Head of caudate nucleus (tissue), 42 donors: ENCODE data around the gene IQCK.
A peak's percentile ranks its signal among the peaks of the same experiment; 100 is the strongest.
"Not testable (repeated sequence)": the region's sequence is repeated elsewhere in the genome, so short reads cannot be mapped to it uniquely, and the experiment has no call there.

Source experiments
- DNase-seq, 42 donors: peaks; one replicate each; pipeline versions ENCODE4 v3.0.0 to v3.0.0-alpha.2; 2020 to 2021; ENCODE audit warnings: mixed read lengths in 7 of 42
- intact Hi-C: fragments of 100-400 bp; cut with DNase I; formaldehyde crosslinking; loops from one replicate; pipeline ENCODE4 v1.15.0; 2022

Gene IQCK

DNA sequence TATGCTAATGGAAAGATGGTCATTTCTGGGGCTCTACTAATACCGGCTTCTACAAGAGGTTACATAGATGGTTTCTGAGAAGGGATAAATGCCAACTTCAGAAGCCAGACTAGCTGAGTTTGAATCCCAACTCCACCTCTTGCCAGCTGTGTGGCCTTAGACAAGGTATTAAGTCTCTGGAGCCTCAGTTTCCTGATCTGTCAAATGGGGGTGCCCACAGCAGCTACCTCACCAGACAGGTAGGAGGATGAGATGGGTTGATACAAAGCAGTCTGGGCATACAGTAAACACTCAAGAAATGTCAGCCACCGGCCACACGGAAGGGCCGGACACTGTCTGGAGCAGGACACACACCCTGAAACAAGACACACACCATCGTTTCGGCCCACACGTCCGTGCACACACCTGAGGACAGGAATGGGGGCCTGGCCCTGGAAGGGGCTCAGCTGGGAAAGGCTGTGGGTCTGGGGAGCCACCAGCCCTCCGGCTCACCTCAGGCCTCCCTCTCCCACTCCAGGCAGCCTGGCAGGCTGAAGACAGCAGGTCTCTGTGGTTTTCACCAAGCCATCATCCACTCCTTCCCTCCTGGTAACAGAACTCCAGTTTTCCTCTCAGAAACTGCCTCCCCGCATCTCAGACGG lies 5.5 kb upstream of the IQCK start:
- DNase-seq: no peak
- intact Hi-C loops: no loop called here

DNA sequence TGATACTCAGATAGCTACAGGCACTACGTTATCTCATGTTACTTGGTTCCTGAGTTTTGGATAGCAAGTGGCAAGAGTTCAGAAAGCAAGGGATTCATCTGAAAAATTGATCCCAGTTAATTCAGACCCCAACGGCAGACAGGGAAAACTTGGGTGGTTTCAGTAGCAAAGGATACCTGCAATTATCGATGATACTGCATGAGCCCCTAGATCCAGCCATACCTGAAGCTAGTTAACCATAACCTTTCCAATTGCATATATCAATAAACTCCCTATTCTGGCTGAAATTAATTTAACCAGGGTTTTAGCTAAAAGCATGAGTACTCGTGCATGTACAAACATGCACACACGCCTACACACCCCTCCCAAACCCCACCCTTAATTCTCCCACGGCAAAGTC lies 4.4 kb upstream of the IQCK start:
- intact Hi-C loops: no loop called here
- no peak for DNase-seq

DNA sequence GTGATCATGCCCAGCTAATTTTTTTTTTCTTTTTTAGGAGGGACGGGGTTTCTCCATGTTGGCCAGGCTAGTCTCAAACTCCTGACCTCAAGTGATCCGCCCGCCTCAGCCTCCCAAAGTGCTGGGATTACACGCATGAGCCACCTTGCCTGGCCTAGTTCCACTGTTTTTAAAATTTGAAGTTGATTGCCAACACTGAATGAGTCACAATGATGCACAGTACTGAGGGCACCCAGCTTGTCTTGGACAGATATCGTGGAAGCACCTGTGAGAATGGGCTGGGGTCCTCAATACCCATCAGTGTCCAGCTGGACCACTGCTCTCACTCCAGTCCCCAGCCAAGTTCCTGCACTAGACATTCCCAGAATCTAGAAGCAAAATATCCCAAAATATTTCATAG lies 2.5 kb upstream of the IQCK start:
- intact Hi-C loops: loop anchor here (5.0 kb wide), 1 partner anchor 167 kb away; the partner anchor contains the start of gene GPRC5B
- no peak for DNase-seq

DNA sequence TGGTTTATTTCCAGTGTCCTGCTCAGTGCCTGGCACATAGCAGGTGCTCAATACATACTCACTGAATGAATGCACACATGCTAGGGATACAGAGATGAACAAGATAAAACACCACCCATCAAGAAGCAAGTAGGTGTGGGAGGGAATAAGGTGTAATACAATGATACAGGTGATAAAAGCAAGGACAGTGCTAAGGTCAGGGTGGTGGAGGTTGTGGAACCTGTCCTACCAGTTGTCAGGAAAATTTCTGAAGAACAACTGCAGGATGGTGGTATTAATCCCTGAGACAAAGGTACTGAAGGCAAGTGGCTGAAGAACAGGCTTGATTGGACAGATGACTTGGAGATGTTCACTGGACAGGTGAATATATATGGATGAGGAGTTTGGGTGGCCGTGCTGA lies 1.9 kb upstream of the IQCK start:
- no peak for DNase-seq
- intact Hi-C loops: loop anchor here (5.0 kb wide), 1 partner anchor 166 kb away; the partner anchor contains the start of gene GPRC5B

DNA sequence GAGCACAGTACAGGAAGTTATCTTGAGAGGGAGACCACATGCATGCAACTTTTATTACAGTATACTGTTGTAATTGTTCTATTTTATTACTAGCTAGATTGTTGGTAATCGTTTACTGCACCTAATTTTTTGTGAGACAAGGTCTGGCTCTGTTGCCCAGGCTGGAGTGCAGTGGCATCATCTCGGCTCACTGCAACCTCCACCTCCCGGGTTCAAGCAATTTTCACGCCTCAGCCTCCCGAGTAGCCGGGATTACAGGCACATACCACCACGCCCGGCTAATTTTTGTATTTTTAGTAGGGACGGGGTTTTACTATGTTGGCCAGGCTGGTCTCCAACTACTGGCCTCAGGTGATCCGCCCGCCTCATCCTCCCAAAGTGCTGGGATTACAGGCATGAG lies 1.3 kb upstream of the IQCK start:
- DNase-seq: not testable (repeated sequence)
- intact Hi-C loops: loop anchor here (5.0 kb wide), 1 partner anchor 166 kb away; the partner anchor contains the start of gene GPRC5B

DNA sequence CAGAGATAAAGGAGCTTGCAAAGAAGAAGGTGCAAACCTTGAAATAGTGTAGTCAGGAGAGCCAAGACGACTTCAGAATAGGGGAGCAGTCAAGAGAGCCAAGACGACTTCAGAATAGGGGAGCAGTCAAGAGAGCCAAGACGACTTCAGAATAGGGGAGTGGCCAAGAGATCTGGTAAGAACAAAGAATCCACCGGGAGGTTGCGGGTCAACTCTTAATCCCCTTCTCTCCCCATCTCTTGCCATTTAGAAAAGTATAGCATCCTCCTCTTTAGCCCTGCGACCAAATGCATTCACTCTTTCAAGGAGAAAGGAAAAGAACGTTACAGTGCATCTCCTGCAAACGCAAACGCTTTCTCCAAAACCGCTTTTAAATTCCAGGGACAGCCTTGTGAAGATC lies 757 bp upstream of the IQCK start:
- intact Hi-C loops: loop anchor here (5.0 kb wide), 1 partner anchor 165 kb away; the partner anchor contains the start of gene GPRC5B
- DNase-seq: no peak

DNA sequence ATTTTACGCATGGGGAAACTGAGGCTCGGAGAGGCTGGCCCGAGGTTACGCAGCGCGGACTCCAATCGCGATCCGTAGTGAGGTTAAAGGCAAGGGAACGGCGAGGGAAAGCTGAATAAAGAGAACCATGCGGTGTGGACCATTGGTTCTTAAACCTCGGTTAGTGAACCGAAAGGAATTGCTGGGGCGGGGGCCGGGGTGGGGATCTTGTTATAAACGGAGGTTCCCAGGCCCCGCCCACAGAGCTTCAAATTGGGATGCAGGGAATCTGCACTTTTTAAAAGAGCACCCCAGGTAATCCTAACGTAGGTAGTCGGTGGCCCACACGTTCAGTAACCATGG lies 524 bp downstream of the IQCK start:
- peak in 31 of 42 donors; percentile 24 to 73 (median 45) for DNase-seq

DNA sequence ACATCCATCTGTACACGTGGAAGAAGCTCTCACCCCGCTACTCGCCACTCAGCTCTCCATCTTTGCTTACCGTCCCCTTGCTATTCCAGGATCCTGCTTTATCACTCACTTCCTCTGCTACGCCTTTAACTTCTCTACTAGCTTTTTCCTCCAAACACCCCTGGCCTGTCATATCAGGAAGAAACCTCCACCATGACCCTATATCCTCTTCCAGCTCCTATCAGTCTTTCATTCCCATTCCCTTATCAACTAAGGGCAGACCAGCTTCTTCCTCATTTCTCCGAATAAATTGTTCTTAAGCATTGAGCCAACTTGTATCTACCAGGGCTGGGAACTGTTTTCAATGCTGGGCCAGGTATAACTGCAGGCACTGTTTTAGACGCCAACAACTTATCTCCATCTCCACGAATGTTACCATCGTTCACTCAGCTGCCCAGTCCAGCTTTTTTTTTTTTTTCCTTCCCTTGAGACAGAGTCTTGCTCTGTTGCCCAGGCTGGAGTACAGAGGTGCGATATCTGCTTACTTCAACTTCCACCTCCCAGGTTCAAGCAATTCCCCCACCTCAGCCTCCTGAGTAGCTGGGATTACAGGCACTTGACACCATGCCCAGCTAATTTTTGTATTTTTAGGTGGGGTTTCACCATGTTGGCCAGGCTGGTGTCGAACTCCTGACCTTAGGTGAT lies 4.3 kb downstream of the IQCK start:
- DNase-seq: no peak
- intact Hi-C loops: no loop called here

More for the DNA sequence above, 524 bp downstream of the IQCK start:
- intact Hi-C loops: loop anchor here (5.0 kb wide), 1 partner anchor 164 kb away; the partner anchor contains the start of gene GPRC5B

DNA sequence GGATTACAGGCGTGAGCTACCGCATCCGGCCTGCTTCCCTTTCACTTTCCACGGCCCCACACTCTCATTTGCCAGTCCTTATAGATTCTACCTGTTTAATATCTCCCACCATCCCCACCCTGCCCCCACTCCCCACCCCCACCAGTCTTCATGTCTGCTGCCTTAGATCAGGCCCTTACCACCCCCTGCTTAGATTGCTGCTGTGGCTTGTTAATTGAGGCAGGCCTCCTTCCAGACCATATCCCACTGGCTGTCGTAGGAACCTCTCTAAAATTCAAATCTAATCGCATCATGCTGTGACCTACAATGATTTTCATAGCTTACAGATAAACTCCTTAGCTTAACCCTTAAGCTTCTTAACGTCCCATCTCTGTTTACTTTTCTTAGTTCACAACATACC lies 4.9 kb downstream of the IQCK start:
- DNase-seq: no peak
- intact Hi-C loops: no loop called here

DNA sequence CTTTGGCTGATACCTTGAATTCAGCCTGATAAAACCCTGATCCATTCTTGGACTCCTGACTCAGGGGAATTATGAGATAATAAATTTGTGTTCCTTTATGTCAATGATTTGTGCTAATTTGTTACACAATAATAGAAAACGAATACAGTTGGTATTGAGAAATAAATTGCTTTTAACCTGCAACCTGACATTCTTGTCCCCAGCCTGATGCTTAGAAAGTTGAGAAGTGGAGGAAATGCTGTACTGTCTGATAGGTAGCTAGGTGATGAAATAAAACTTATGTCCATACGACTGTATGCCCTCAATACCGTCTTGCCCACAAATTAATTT lies 10.5 kb downstream of the IQCK start:
- intact Hi-C loops: no loop called here

DNA sequence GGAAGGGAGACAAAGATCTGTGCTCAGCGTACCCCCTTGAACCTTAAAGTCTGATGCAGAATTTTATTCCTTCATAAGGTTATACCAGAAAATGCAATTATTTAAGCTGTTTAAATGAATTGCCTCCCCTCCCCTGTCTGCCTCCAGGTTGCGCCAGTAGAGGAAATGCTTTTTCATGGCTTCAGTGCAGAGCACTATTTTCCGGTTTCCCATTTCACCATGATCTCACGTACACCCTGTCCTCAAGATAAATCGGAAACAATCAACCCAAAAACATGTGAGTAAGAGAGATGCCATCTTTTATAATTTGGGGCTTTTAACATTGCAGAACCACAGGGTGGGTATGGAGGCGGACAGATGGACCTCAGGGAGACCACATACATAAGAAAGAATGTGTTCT lies 15.5 kb downstream of the IQCK start:
- intact Hi-C loops: no loop called here

More for the DNA sequence above, 10.5 kb downstream of the IQCK start:
- no peak for DNase-seq

DNA sequence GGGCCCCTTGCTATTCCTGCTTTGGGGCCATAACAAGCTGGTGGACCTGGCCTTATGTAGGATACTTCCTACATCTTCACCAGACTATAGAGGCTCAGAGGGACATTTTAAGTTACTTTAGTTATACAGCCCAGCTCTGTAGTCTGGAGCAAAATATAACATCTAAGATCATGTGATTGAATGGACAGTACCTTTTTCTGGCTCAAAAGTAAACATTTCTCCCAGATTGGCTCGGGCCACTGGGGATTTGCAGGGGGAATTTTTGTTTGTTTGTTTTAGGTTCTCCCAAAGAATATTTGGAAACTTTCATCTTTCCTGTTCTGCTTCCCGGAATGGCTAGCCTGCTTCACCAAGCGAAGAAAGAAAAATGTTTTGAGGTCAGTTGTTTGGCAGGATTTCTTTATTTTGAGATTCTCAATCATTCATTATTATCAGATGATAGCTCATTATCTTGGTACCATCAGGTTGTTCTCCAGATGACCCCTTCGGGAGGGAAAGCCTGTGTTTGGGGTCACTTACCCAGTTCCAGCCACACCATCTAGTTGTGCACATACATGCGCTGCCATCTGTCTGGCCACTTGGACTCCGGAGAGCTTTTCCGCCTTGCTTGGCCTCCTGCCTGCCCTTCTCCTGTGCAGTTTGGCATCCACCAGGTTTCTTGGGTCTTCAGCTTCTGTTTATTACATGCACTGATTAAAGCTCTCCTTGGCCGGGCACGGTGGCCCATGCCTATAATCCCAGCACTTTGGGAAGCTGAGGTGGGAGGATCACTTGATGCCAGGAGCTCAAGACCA lies 17.2 kb downstream of the IQCK start:
- DNase-seq: peak in 10 of 42 donors; percentile 28 to 55 (median 35)
- intact Hi-C loops: no loop called here

More for the DNA sequence above, 15.5 kb downstream of the IQCK start:
- no peak for DNase-seq

DNA sequence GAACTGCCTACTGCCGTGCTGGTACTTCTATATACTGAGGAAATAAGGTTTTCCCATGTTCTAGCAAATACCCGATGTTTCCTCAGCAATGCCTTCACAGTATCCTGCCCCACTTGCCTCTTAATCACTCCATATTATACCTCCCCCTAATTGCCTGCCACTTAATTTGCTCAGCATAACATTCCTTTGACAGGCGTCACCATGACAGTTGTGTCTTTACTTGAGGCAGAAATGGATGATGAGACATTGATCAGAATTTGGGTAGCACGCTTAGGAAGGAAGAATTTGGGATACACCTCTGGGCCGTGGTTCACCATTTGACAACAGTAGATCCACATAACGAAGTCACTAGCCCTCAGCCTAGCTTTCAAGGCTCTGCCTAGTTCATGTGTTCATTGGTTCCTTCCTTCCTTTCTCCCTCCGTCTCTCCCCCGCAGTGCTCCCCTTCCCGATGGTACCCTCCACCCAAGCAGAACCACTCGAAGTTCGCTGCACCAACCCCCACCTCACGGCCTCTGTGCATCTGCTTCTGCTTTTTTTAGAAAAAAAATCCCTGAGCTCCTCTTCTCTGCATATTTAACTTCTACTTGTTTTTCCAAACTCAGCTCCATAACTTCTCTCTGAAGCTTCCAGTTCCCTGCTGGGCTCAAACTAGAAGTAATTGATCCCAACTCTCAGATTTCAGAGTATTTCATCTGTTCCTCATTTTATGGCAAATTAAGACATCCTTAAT lies 19.4 kb downstream of the IQCK start:
- peak in 41 of 42 donors; percentile 8 to 82 (median 58) for DNase-seq
- intact Hi-C loops: no loop called here

DNA sequence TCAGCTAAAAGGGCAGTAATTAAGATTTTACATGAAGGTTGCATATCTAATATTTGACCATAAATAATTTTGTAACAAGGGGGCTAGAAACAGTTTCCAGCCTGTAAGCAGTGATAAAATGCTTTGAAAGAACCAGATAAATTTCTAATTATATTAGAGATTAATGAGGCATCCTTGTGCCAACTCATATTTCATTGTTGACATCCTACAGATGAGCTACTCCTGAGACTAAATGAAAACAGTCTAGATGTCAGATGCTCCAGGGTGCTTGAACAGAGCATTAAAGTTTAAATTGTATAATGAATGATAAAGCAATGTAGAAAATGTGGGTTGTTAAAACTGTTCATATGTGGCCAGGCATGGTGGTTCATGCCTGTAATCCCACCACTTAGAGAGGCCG lies 23.3 kb downstream of the IQCK start:
- intact Hi-C loops: no loop called here
- DNase-seq: no peak

DNA sequence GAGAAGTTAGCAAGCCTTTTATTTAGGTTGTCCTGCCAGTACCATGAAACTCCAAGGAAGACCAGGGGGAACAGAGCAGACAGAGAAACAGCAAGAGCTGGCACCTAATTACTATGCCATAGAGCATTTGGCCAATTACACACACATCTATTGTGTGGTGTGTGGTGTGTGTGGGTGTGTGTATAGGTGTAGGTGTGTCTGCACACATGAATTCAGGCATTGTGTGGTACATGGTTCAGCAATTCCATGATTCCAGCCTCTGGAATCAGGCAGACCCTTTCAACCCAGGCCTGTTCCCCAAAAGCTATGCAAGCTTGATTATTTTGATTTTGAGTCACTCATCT lies 25.7 kb downstream of the IQCK start:
- intact Hi-C loops: no loop called here

DNA sequence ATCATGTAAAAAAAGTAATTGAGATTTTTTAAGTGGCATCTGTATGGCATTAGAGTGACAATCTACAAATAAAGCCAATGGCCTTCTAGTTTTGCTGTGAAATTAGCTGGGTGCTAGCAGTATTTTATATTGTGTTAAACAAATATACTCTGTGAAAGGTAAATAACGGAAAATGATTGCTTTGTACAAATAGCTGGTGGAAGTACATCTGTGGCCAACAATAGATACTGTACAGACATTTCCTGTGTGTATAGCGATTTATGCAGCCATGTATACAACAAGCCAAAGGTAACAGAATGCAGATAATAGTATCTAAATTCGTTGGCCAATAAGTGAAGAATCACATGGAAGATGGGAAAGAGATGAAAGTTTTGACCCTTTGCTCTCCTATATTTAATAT lies 26.6 kb downstream of the IQCK start:
- intact Hi-C loops: no loop called here
- DNase-seq: no peak

More for the DNA sequence above, 25.7 kb downstream of the IQCK start:
- DNase-seq: no peak

DNA sequence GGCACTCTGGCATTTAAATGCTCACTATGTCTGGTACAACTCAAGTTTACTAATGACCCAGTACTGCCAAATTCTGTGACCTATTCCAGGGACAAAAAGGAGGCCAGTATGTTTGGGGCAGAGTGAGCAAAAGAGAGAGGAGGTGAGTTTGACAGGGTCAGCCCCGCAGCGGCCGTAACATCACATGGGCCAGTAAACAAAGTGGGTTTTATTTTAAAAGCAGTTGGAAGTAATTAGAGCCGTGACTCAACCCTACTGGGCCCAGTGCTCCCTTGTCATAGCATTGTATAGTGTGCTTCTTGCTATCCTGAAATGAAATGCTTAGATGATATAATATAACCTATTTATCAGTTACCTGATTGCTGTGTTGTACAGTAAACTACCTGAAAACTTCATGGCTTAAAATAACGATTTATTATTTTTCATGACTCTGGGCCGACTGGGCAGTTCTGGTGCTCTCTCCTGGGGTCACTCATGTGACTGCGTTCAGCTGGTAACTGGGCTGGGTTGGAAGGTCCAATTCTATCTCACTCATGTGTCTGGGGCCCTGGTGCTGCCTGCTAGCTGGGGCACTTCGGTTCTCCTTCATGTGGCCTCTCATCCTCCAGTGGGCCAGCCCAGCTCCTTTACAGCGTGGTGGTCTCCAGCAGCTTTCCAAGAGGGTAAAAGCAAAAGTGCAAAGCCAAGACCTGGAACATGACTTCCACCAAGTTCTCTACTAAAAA lies 27.4 kb downstream of the IQCK start:
- peak in 11 of 42 donors; percentile 12 to 68 (median 27) for DNase-seq

DNA sequence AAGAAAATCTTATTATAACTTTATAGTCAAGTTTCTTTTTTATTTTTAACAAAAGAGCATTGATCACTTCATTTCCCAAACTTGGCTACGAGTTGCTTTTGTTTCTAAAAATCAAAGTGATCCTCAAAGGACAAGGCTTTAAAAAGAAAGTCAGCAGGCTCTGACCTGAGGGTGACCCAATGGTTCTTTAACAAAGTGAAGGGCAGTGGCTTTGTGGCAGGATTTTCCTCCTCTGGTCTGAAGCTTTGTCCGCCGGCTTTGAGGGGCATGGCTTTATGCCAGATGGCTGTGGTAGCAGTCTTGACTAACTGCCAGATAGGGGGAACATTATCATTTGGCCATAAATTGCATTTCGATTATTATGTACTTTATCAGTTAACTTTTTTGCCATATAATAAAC lies 28.5 kb downstream of the IQCK start:
- peak in 2 of 42 donors; percentile 25 to 61 for DNase-seq

More for the DNA sequence above, 27.4 kb downstream of the IQCK start:
- intact Hi-C loops: no loop called here

More for the DNA sequence above, 28.5 kb downstream of the IQCK start:
- intact Hi-C loops: no loop called here
